NCI-H748 (cell line): Measurements from ENCODE around the gene ZNF268.
"Not testable (repeated sequence)": the region's sequence is repeated elsewhere in the genome, so short reads cannot be mapped to it uniquely, and the experiment has no call there.

Source experiments
- DNase-seq: peaks from one replicate; lab custom pipeline; 2025; ENCODE audit not compliant: unreplicated experiment; lab: John Stamatoyannopoulos, UW

ZNF268 gene

GRCh38 chr12:133226690-133227089 lies 45.4 kb downstream of the ZNF268 start:
- no peak for DNase-seq

- no peak for DNase-seq
These were observed 46.1 kb downstream of the ZNF268 start for GRCh38 chr12:133227281-133227852.

- DNase-seq: no peak
These were observed 49.7 kb downstream of the ZNF268 start for GRCh38 chr12:133231001-133231400.

GRCh38 chr12:133233006-133233405 lies 51.7 kb downstream of the ZNF268 start:
- DNase-seq: no peak

- DNase-seq: no peak
These were observed 52.8 kb downstream of the ZNF268 start for GRCh38 chr12:133233993-133234564.

GRCh38 chr12:133234971-133235370 lies 53.7 kb downstream of the ZNF268 start:
- DNase-seq: no peak

GRCh38 chr12:133235401-133236112 lies 54.3 kb downstream of the ZNF268 start, which contains the start of gene ANHX:
Gene ANHX (minus strand): TSS chr12:133235877. CDS start chr12:133234356, 1,521 bp downstream.
- DNase-seq: no peak

GRCh38 chr12:133236144-133236543 lies 54.8 kb downstream of the ZNF268 start:
- no peak for DNase-seq

GRCh38 chr12:133236556-133236955 lies 55.3 kb downstream of the ZNF268 start:
- DNase-seq: no peak

- no peak for DNase-seq
These were observed 70.4 kb downstream of the ZNF268 start for GRCh38 chr12:133251732-133252131.

- not testable (repeated sequence) for DNase-seq
These were observed 74.5 kb downstream of the ZNF268 start for GRCh38 chr12:133255833-133256232.

GRCh38 chr12:133256321-133256720 lies 75.0 kb downstream of the ZNF268 start:
- DNase-seq: no peak

- no peak for DNase-seq
These were observed 82.9 kb downstream of the ZNF268 start for GRCh38 chr12:133264173-133264572.
